Measurements from ENCODE around the gene WNK1. TPM values are rescaled to one million over a fixed set of nuclear protein-coding genes. Genes with fewer than 3 reads are reported as not detected.

WNK1 gene
- total and polyA plus RNA-seq, 2 of the 8 experiments (the other 6 are each of a cell fraction or from before 2014, with no cell fraction given): 88.2 to 157 TPM

GRCh38 chr12:944211-944610 lies 191.8 kb downstream of the WNK1 start (continued):
- TF ChIP-seq CHD7 (IDR thresholded peaks at IDR 0.05; ENCODE audit: insufficient replicate concordance, low read length) (no peak), CREB1 (IDR thresholded peaks at IDR 0.05) (no peak), KDM5A (IDR thresholded peaks at IDR 0.05; ENCODE audit: low read length) (no peak), CHD2 (IDR thresholded peaks at IDR 0.05; ENCODE audit: low read length) (no peak), SAP30 (IDR thresholded peaks at IDR 0.05; ENCODE audit: insufficient read depth, insufficient replicate concordance, low read length) (no peak), KDM1A (IDR thresholded peaks at IDR 0.05; ENCODE audit: borderline replicate concordance, low read length) (no peak), EZH2 (IDR thresholded peaks at IDR 0.05; ENCODE audit: low read depth, low read length, severe bottlenecking) (no peak), FOSL1 (IDR thresholded peaks at IDR 0.05; ENCODE audit: insufficient read depth, low read depth, low read length) (no peak), EP300 (IDR thresholded peaks at IDR 0.05; ENCODE audit: borderline replicate concordance in 1 of 2, low read depth in 2 of 2, low read length in 2 of 2) (no peak), EGR1 (IDR thresholded peaks at IDR 0.05; ENCODE audit: borderline replicate concordance, low read depth, low read length) (no peak), JUND (IDR thresholded peaks at IDR 0.05; ENCODE audit: low read length) (no peak), SIN3A (conservative IDR thresholded peaks at IDR 0.05 in 1 of 2, IDR thresholded peaks at IDR 0.05 in 1 of 2; ENCODE audit: low read depth in 1 of 2, low read length in 2 of 2) (no peak)

Measured in H1 (cell line).